Measurements from ENCODE around the gene PPP6R1. TPM values are rescaled to one million over a fixed set of nuclear protein-coding genes. Genes with fewer than 3 reads are reported as not detected.

PPP6R1 gene
- total RNA-seq, 2 donors from 2014 or later = 74.8 to 79.9 TPM

- Mint-ChIP-seq H3K9me3 (no peaks in the 10 kb centered on the region), H3K4me1 (peaks cover 7% of the 10 kb centered on the region), H3K27ac (no peak overlapping the region), H3K4me3 (no peak overlapping the region), H3K27me3 (ENCODE audit: insufficient read depth) (no peaks in the 10 kb centered on the region), H3K36me3 (ENCODE audit: low read depth) (peaks cover 49% of the 10 kb centered on the region)
- peaks cover 39% of the 10 kb centered on the region for H3K36me3 ChIP-seq (ENCODE audit: control insufficient read depth, insufficient read depth, low read length)
- no peak overlapping the region for H3K9ac ChIP-seq (ENCODE audit: extremely low read depth, low read length, poor library complexity, severe bottlenecking)
- 93 to 96% methylated on average over 15 to 30 of the region's 30 CpGs for WGBS, 2 experiments (ENCODE audit: insufficient coverage in 1 of 2, insufficient read length in 1 of 2)
- no peak overlapping the region for H3K27ac ChIP-seq (ENCODE audit: low read depth, low read length)
- no peak for TF ChIP-seq CTCF (conservative IDR thresholded peaks at IDR 0.05)
- H3K27me3 ChIP-seq (ENCODE audit: control insufficient read depth, insufficient read depth, low read length, poor library complexity, severe bottlenecking) = no peaks in the 10 kb centered on the region
- DNase-seq = no peak
- H3K9me3 ChIP-seq (ENCODE audit: control insufficient read depth, low read length) = no peaks in the 10 kb centered on the region
- H3K4me1 ChIP-seq (ENCODE audit: control insufficient read depth, insufficient read depth, low read length) = peaks cover 5% of the 10 kb centered on the region
- H3K4me3 ChIP-seq (ENCODE audit: low read length) = no peak overlapping the region
Measured at GRCh38 chr19:55231391-55232285, 27.2 kb downstream of the PPP6R1 start.

GRCh38 chr19:55230780-55231179, 28.0 kb downstream of the PPP6R1 start:
- H3K9ac ChIP-seq (ENCODE audit: extremely low read depth, low read length, poor library complexity, severe bottlenecking) = no peak overlapping the region
- H3K4me3 ChIP-seq (ENCODE audit: low read length) = no peak overlapping the region
- Mint-ChIP-seq H3K27ac (no peak overlapping the region), H3K27me3 (ENCODE audit: insufficient read depth) (no peaks in the 10 kb centered on the region), H3K4me3 (no peak overlapping the region), H3K36me3 (ENCODE audit: low read depth) (peaks cover 45% of the 10 kb centered on the region), H3K4me1 (peaks cover 7% of the 10 kb centered on the region), H3K9me3 (no peaks in the 10 kb centered on the region)
- TF ChIP-seq CTCF (conservative IDR thresholded peaks at IDR 0.05) = no peak
- peaks cover 30% of the 10 kb centered on the region for H3K36me3 ChIP-seq (ENCODE audit: control insufficient read depth, insufficient read depth, low read length)
- 94 to 100% methylated on average over 4 to 13 of the region's 13 CpGs for WGBS, 2 experiments (ENCODE audit: insufficient coverage in 1 of 2, insufficient read length in 1 of 2)
- no peak overlapping the region for H3K27ac ChIP-seq (ENCODE audit: low read depth, low read length)
- no peaks in the 10 kb centered on the region for H3K27me3 ChIP-seq (ENCODE audit: control insufficient read depth, insufficient read depth, low read length, poor library complexity, severe bottlenecking)
- no peaks in the 10 kb centered on the region for H3K9me3 ChIP-seq (ENCODE audit: control insufficient read depth, low read length)
- H3K4me1 ChIP-seq (ENCODE audit: control insufficient read depth, insufficient read depth, low read length) = peaks cover 5% of the 10 kb centered on the region
- DNase-seq = no peak

GRCh38 chr19:55230329-55230728, 28.5 kb downstream of the PPP6R1 start:
- peaks cover 44% of the 10 kb centered on the region for H3K36me3 Mint-ChIP-seq (ENCODE audit: low read depth)
- no peak overlapping the region for H3K27ac Mint-ChIP-seq
- DNase-seq = no peak
- H3K4me3 Mint-ChIP-seq = no peak overlapping the region
- H3K9me3 Mint-ChIP-seq = no peaks in the 10 kb centered on the region
- no peak for TF ChIP-seq CTCF (conservative IDR thresholded peaks at IDR 0.05)
- Histone ChIP-seq H3K4me3 (ENCODE audit: low read length) (no peak overlapping the region), H3K36me3 (ENCODE audit: control insufficient read depth, insufficient read depth, low read length) (peaks cover 29% of the 10 kb centered on the region), H3K9me3 (ENCODE audit: control insufficient read depth, low read length) (no peaks in the 10 kb centered on the region), H3K27ac (ENCODE audit: low read depth, low read length) (no peak overlapping the region), H3K4me1 (ENCODE audit: control insufficient read depth, insufficient read depth, low read length) (peaks cover 5% of the 10 kb centered on the region), H3K9ac (ENCODE audit: extremely low read depth, low read length, poor library complexity, severe bottlenecking) (no peak overlapping the region), H3K27me3 (ENCODE audit: control insufficient read depth, insufficient read depth, low read length, poor library complexity, severe bottlenecking) (no peaks in the 10 kb centered on the region)
- 80% methylated on average over 11 of the region's 13 CpGs; no CpG with 5 or more reads in 1 of the 2 experiments for WGBS, 2 experiments (ENCODE audit: insufficient coverage in 1 of 2, insufficient read length in 1 of 2)
- no peaks in the 10 kb centered on the region for H3K27me3 Mint-ChIP-seq (ENCODE audit: insufficient read depth)
- peaks cover 7% of the 10 kb centered on the region for H3K4me1 Mint-ChIP-seq
